Stimulated activated CD8-positive, alpha-beta memory T cell treated with anti-CD3 and anti-CD28 coated beads, Interleukin-7, amount 100 ng/mL, for 1 hour (primary cell): ENCODE measurements around the gene IL13.

ENCODE experiments used
- DNase-seq, 2 donors: peaks; one replicate each; pipeline ENCODE4 v3.0.0-alpha.2; 2020; ENCODE audit warnings: low read depth in 2 of 2

IL13 gene

GRCh38 chr5:132669966-132670882, 12.3 kb downstream of the IL13 start:
- DNase-seq: no peak

GRCh38 chr5:132671000-132671399, 13.0 kb downstream of the IL13 start:
- DNase-seq: no peak

- DNase-seq: no peak
Observed at GRCh38 chr5:132673488-132673887, 15.5 kb downstream of the IL13 start.

- DNase-seq: no peak
Observed at GRCh38 chr5:132673939-132674630, 16.1 kb downstream of the IL13 start, which contains the start of gene IL4. Gene IL4, plus strand, starts transcription at chr5:132673989. Its CDS starts 62 bp downstream, at chr5:132674051.

GRCh38 chr5:132674671-132675506, 16.9 kb downstream of the IL13 start:
- no peak for DNase-seq

- no peak for DNase-seq
Observed at GRCh38 chr5:132675936-132676689, 18.1 kb downstream of the IL13 start.

GRCh38 chr5:132677191-132677590, 19.2 kb downstream of the IL13 start:
- no peak for DNase-seq

GRCh38 chr5:132677682-132678400, 19.9 kb downstream of the IL13 start:
- DNase-seq: no peak

GRCh38 chr5:132678735-132679134, 20.8 kb downstream of the IL13 start:
- no peak for DNase-seq

- DNase-seq: no peak
Observed at GRCh38 chr5:132679166-132679565, 21.2 kb downstream of the IL13 start.

- DNase-seq: no peak
Observed at GRCh38 chr5:132679717-132680380, 21.9 kb downstream of the IL13 start.

- no peak for DNase-seq
Observed at GRCh38 chr5:132680780-132681475, 23.0 kb downstream of the IL13 start.

- no peak for DNase-seq
Observed at GRCh38 chr5:132681476-132681831, 23.5 kb downstream of the IL13 start.

GRCh38 chr5:132681983-132682382, 24.0 kb downstream of the IL13 start:
- DNase-seq: no peak

- DNase-seq: no peak
Observed at GRCh38 chr5:132684491-132684890, 26.5 kb downstream of the IL13 start.

- no peak for DNase-seq
Observed at GRCh38 chr5:132684922-132685720, 27.1 kb downstream of the IL13 start.

GRCh38 chr5:132686193-132686592, 28.2 kb downstream of the IL13 start:
- no peak for DNase-seq

- no peak for DNase-seq
Observed at GRCh38 chr5:132687995-132688394, 30.0 kb downstream of the IL13 start.
